HG02588 (cell line): ENCODE data around the gene METTL24.

Experiments used
- ATAC-seq: cut with Tn5 transposase; IDR thresholded peaks from one replicate; pipeline ENCODE4 v1.9.1; 2021; ENCODE audit warnings: mild to moderate bottlenecking, moderate library complexity; ENCODE audit not compliant: unreplicated experiment

Gene METTL24, protein sequence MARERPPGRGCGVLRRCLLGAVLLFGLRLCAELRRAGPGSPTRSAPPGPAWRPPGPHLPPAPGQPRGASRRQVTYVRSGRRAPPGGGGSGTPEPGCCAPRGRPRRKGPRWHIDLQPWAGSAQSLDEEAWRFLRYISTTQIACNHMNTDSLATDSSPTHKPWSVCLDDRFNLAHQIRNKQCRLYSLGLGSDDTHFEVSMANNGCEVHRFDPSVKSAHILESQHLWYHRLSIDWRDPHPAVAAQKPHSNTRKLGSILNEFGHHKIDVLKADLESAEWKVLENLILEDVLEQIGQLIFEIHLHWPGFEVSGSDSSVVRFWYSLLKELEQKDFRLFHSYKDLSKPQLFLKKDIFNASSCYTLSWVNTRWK

DNA sequence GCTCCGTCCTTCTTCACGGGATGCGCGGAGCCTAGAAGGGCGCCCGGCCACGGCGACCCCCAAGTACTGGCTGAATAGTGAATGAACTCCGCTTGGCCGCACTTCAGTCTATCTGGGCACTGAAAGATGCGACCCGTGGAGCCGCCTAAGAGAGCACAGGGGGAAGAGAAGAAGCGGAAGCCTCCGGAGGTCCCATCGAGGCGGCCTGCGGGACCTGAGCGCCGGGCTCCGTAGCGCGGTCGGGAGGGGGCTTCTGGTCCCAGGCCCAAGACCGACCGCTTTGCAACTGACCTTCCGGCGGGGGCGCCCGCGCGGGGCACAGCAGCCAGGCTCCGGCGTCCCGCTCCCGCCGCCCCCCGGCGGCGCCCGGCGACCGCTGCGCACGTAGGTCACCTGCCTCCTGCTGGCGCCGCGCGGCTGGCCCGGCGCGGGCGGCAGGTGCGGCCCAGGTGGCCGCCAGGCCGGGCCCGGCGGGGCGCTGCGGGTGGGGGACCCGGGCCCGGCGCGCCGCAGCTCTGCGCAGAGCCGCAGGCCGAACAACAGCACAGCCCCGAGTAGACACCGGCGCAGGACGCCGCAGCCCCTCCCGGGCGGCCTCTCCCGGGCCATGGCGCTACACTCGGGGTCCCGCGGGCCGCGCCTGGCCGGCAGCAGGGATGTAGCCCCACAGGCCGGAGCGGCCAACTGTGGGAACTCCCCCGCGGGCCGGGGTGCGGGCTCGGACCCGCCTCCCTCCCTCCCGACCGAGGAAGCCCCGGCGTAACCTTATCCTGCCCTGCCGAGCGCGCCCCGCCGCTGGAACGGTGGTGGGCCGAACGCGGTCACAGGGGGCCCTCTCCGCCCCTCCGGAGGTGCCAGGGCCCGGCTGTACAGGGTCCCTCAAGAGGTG, at the start of gene METTL24:
Gene METTL24 (minus strand): TSS at position 686 of the 889 bp plus-strand sequence. CDS start 77 bp downstream, at position 609.
- no peak for ATAC-seq

DNA sequence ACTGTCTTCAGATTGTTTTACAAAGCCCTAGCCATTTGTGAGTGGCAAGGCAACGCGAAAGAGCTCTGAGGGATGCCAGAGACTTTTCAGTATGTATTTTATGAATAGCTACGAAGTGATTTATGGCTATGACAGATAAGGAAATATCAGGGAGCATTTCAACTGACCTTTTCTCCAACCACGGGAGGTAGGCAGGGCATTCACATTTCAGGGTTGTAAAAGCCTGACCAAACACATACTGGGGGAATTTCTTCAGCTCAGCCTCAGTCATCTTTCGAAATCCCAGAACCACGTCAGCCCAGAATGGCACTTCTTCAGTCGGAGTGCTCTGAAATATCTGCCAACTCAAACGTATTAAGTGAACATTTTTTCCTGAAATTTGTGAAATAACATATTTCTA, 46.5 kb upstream of the METTL24 start:
- ATAC-seq = no peak

DNA sequence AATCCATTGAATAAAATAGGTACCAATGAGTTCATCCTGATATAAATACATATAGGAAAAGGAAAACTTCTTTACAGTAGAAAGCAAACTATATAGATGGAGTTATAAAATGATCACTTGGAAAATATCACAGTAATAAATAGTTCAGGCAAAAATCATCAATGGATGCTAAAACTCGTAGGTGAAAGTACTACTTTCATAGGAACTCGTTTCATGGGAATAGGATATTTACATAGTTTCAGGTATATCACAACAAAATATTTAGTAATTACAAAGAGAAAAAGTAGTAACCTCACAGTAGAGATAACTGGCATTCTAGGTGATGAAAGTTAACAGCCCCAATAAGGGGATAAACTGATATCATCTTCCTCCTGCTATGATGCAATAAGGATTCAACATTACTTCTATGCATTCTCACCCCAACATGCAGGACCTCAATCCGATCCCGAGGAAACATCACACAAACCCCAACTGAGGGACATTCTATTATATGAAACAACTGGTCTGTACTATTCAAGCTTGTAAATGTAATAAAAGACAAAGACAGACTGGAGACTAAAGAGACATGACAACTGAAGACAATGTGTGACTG, 43.5 kb upstream of the METTL24 start:
- ATAC-seq = no peak

DNA sequence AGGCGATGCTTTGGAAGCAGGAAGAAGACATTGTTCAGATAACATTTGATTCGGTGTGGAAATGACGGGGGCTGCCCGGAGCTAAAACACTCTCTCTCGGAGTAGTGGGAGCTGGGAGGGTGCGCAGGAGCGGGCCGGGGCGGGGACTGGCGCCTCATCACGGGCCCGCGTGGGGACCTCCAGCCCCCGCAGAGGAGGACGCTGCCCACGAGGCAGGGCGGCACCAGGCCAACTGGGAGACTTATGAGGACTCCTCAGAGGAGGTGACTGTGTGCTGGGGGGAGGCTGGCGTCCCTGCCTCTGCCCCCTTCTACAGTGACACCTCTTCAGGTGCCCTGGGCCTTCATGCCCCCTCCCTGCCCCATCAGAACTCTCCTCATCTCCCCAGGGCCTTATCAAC, 42.1 kb upstream of the METTL24 start:
- no peak for ATAC-seq

DNA sequence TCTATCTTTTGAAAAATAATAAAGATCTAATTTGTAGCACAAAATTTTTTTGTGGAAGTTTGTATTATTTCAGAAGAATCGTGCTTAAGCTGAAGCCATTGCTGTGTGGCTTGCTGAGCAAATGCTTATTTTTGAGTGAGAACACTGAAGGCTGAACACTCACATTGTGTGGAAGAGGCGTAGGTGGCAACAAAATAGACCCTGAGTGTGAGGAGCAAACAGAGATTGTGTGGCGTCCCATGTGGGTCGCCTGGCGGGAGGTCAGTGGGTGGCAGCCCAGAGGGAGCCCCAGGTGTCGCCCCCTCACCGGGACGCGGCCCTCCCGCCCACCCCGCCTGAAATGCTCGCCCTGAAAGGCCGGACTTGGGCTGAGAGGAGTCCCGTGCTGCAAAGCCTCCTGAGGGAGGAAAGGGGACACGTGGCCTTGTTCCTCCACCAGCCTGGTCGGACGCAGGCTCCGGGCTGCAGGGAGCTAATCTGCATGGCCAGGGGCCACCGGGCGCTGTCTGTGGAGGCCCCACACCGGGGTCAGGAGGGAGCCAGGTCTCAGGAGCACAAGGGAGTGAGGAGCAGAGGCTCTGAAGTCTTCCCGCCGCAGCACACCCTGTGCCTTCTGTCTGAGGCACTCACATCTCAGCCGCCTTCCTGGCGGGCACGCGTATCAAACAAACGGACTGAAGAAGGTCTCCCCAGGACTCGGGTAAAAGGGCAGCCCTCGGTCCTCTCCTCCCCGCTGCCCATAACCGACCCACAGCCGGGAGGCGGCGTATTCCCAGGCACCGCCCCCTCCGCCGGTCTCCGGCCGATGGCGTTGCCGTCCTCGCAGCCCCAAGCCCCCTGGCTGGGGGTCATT, 41.3 kb upstream of the METTL24 start:
- no peak for ATAC-seq

DNA sequence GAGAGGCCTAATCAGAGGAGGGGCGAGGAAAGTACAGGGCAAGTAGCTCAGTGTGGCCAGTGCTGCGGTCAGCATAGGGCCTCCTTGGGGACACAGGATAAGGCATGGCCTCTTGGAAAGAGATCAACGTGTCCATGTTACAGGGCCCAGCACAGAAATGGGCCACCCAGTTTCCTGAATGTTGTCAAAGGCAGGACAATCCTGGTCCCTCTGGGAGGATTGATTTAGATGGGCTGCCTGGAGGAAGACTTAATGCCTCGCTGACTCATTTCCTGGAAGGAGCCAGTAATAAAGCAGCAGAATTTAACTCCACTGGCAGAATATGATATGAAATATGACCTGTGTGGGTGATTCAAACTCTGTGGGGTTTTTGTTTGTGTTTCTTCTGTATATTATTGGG, 40.6 kb upstream of the METTL24 start:
- no peak for ATAC-seq

DNA sequence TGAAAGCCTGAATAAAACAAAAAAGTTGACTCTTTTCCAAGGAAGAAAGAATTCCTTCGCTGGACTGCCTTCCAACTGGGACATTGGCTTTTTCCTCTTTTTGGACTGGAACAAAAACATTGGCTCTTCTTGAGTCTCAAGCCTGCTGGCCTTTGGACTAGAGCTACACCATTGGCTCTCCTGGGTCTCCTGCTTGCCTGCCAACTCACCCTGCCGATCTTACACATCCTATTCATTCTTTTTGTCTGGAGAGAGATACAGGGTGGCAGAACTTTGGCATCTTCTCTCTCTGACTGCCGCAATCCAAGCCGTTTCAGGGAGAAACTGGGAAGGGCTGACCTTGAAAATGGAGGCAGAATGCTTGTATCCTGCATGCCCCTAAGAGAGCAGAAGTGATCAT, 37.1 kb upstream of the METTL24 start:
- ATAC-seq = no peak

DNA sequence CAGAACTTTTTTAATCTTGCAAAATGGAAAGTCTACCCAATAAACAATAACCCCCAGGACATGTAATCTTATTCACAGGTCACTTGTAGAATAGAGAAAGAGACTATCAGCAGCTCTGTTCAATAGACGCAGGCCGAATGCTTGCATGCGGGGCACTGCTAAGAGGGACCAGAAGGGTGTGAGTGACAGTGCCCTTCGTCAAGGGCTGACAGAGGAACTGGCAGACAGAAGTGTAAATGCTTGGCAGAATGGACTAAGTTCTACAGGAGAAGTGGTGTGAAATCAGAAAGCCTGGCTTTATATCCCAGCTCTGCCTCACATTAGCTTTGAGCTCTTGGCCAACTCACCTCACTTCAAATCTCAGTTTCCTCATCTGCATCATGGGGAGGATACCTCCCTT, 36.3 kb upstream of the METTL24 start:
- ATAC-seq = no peak

DNA sequence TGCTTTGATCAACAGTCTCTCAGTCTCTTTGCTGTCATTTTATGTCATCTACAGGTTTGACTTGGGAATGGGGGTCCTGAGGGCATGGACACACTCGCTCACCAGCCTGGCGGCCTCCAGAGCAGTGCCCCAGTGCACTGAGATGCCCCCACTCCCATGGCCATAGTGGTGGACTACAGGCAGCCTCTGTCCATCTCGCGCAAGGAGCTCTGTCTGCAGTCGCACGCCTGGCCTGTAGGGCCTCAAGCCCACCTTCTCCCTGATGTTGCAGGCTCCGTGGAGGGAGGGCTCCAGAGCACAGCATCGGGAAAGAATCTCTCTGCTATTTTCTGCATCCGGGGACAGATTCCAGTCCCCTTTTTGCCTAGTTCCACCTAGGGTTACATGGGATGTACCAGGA, 34.6 kb upstream of the METTL24 start:
- no peak for ATAC-seq

DNA sequence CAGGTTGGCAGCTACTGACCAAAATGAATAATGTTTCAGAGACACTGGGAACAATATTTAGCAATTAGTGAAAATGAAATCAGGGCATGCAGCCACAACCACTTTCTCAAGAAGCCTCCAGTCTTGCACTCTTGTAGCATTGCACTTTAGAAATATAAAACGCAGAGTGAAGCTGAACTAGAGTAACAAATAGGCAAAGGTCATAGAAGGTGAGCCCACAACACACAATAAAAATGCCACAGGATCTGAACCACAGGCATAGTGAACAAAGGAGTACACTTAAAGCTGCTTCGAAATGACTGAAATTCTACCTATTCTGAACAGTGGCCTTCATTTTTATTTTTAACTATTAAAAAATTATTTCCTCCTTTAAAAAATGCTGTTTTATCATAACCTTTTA, 32.3 kb upstream of the METTL24 start:
- ATAC-seq = no peak

DNA sequence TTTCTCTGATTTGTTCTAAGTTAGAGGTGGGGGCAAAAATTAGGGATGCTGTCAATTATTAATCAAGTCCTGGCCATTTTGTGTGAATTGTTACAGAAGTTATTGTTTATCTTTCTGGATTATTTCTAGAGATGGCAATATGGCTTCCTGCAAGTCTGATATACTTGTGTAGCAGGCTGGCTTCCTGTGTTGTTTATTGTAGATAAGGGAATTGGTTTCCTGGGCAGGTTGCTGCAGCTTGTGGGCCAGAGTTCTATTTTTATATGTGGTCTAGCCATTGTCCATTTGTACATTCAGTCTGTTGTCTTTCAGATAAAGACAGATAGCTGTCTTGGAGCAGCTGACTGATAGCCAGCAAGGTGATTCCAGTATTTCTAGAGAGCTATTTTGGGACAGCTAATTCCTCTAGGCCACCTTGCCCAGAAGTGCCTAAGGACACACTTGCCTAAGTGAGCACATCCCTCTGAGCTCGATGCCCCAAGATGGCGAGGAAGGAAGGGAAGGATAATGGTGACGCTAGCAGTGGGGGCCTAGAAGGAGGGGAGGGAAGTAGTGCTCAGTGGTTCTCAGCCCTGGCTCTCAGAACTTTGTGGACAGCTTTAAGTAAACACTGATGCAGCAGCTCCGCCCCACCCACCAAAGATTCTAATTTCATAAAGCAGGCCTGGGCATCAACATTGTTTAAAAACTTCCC, 31.7 kb upstream of the METTL24 start:
- no peak for ATAC-seq

DNA sequence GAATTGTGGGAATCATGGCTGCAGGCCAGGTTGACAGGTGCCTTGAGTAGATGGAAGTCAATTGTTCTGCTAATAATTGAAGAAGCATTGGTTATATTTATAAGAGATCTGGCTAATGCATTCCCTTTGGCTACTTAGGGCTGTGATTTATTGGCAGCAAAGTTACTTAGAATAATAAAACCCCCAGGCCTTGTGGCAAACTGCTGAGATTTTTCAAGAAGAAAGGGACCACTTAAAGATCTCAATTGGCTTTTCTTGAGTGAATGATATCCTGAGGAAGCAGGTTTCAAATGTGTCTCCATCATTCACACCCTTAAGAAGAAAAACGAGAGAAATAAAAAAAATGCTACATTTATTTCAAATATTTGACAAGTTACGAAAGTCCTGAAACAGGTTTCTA, 29.8 kb upstream of the METTL24 start:
- no peak for ATAC-seq

DNA sequence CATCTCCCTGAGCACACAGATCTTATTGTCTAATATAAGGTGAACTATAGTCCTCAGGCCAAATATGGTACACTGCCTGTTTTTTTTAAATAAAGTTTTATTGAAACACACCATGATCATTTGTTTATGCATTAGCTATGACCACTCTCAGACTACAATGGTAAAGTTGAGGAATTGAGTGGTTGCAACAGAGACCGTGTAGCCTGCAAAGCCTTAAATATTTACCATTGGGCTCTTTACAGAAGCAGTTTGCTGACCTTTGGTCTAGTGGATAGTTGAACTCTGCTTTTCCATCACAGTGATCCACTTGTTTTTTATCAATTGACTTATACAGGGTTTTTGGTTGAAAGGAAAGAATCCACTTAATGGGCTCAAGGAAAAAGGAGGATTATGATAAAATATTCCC, 27.3 kb upstream of the METTL24 start:
- no peak for ATAC-seq

DNA sequence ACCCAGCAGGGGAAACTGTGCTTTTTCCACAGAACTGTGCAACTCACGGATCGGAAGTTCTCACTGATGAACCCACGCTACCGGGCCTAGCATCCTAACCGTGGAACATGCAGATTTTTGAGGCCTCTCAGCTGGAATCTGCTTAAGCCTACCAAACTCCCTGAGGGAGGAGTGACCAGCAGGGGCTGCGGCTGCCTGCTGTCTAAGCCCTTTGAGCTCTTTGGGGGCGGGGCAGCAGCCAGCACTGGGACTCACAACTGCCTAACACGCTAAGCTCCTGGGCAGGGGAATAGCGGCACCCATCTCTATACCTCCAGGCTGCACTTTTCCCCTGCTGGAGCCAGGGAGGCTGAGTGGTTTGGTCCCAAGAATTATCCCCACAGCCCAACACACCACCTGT, 20.4 kb upstream of the METTL24 start:
- no peak for ATAC-seq

DNA sequence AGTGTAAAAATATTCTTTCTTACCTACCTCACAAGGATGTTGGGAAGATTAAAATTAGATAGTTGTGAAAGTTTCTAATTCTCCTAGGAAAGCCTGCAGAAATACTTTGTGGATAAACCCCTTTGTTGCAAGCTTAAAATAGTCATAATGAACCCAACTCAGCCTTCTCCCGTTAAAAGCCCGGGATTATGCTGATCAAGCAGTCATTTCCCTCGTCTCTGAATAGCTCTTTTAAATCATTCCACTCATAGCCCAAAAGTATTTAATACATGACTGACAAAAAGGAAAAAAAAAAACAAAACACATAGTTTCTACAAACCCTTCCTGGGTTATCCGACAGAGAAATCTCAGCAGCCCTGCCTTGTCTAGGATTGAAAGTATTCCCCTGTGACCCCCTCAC, 10.9 kb upstream of the METTL24 start:
- no peak for ATAC-seq

DNA sequence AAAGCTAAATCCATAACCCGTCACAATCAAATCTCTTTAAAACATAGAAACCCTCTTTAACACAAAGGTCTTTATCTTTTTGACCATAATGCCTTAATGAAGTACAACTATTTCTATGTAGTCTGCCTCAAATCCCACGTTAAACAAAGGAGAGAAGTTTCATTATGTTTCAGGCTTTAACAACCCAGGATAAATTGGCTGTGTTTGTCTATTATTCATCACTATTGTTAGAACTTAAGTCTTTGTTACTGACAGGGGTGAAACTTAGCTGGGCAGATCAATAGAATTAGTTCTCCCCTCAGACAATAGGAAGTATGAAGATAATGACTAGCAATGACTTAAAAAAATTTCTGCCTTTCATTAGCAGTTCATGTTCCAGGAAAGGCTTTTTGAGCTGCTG, 10.1 kb upstream of the METTL24 start:
- no peak for ATAC-seq

DNA sequence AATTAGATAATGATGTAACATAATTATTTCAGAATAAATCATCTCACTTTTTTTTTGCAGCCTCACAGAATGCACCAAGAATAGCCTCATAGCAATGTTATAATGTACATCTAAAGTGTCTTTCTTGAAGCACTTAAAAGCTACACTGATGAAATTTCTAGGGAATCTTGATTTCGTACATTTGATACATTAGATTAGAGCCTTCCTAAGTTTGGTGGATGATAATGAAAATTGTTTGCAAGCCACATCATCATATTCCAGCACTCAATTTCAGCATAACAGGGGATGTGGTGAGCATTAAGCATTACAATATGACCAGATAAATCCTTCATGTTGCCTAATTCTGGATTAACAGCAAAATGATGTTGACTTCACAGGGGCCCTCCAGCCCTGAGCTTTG, 9.7 kb upstream of the METTL24 start:
- ATAC-seq = no peak

DNA sequence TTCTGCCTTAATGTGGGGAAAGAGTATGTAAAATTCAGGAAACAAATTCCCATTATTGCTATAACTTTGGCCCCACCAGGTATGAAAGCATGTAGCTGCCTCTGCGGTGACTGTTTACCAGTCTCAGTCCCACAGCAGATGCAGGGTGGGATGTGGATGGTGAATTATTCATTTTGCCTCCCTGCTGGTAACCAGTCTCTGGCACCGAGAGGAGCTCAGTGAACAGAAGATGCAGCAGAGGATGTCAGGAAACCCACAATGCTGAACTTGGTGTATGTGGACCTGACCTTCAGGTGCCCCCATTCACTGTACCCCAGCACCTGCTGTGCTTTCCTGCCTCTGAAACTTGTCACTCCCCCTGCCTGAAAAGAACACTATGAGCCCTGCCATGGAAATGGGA, 8.8 kb upstream of the METTL24 start:
- no peak for ATAC-seq

DNA sequence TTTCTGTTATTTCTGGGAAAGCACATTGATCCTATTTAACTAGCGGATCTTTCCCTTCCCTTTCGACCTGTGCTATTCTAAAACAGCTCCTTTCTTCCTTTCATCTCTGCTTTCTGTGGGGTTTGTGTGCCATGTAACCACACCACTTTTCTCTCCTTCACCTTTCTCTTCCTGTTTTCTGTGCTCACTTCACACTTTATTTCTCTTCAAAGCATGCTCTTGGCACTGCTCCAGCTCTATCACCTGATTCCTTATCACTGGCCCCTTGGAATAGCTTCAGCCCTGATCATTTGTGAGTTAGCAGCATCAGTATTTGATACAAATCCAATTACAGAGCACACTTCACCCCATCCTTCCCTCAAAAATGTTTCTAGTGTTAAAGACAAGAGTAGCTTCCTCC, 8.1 kb upstream of the METTL24 start:
- no peak for ATAC-seq

DNA sequence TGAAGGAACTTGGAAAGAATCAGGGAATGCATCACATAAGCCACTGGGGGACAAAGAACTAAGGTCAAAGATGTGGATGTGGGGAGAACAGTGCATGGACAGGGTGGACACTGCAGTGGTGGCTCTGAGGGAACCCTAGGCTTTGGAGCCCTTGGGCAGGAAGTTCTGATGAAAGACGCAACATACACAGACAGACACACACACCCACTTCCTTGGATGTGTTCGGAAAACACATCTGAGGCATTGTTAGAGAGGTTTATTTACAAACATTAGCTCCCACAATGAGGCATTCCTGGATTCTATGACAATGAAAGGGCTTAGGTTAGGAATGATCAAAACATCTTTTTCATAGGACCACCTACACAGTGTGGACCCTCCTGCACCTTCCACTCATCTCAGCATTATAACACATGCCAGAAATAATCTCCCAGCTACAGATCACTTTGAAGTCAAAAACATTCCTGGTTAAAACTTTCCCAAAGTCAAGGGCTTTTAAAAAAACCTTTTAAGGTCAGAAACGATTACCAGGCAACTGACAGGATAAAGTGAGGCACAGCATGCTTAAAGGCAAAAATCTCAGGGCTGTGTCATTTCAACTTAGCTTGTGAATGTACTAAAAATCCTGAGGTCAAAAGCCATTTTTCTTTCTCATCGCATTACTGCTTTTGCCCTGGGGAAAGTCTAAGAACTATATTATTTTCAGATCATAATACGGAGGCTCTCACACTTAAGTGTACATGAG, 6.4 kb upstream of the METTL24 start:
- ATAC-seq = no peak
